ENCODE measurements around the gene TTBK1. TPM values are rescaled to one million over a fixed set of nuclear protein-coding genes. Genes with fewer than 3 reads are reported as not detected.
A peak's percentile ranks its signal among the peaks of the same experiment; 100 is the strongest.

The TTBK1 gene
- total RNA-seq, 1 donor from 2014 or later = not detected

DNA sequence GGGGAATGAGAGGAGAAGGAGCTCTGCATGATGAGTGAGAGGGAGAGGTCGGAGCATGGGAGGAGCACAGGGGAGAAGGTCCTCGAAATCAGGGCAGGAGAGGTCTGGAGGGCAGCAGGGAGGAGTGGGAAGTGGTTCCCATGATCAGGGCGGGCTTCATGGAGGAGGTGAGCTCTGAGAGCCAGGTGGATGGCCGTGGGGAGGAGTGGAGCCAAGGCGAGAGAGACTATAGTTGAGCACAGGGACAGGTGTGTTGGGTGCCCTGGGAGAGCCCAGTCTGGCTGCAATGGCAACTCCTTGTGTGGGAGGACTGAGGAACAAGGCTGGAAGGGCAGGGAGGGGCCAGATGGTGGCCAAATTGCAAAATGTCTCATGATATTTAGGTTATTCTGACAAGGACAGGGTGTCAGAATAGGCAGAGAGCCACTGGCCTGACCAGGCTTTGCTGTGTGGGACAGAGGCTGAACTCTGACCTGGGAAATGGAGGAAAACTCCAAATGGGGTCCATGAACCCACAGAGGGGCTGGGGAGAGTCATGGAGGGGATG, 21.4 kb downstream of the TTBK1 start:
- Histone ChIP-seq H3K4me1 (no peaks in the 10 kb centered on the region), H3K9me3 (no peaks in the 10 kb centered on the region), H3K27ac (no peak overlapping the region), H3K27me3 (peaks cover 4% of the 10 kb centered on the region), H3K36me3 (no peaks in the 10 kb centered on the region), H3K4me3 (no peak overlapping the region)
- intact Hi-C loops (cut with DNase I) = no loop called here
- TF ChIP-seq, protein P1, sequence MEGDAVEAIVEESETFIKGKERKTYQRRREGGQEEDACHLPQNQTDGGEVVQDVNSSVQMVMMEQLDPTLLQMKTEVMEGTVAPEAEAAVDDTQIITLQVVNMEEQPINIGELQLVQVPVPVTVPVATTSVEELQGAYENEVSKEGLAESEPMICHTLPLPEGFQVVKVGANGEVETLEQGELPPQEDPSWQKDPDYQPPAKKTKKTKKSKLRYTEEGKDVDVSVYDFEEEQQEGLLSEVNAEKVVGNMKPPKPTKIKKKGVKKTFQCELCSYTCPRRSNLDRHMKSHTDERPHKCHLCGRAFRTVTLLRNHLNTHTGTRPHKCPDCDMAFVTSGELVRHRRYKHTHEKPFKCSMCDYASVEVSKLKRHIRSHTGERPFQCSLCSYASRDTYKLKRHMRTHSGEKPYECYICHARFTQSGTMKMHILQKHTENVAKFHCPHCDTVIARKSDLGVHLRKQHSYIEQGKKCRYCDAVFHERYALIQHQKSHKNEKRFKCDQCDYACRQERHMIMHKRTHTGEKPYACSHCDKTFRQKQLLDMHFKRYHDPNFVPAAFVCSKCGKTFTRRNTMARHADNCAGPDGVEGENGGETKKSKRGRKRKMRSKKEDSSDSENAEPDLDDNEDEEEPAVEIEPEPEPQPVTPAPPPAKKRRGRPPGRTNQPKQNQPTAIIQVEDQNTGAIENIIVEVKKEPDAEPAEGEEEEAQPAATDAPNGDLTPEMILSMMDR (IDR thresholded peaks at IDR 0.05) = no peak
- DNase-seq (ENCODE audit: low spot score in 2 of 2) = no peak

DNA sequence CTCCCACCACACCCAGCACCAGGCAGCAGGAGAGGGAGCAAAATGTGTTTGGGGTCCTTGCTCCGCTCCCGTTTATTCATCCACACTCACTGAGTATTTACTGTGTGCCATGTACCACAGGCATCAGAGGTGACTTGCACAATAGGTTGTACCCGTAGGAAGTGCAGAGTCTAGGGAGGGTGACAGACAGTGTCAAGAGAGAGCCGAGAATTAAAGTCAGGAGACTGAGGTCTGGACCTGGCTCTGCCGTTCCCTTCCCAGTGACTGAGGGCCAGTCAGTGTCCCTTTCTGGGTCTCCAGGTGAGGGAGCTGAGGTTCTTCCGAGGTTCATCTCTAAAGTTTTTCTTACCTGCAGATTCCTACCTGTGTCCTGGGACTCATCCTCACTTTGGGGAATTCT, 22.3 kb downstream of the TTBK1 start:
- intact Hi-C loops (cut with DNase I) = no loop called here

DNA sequence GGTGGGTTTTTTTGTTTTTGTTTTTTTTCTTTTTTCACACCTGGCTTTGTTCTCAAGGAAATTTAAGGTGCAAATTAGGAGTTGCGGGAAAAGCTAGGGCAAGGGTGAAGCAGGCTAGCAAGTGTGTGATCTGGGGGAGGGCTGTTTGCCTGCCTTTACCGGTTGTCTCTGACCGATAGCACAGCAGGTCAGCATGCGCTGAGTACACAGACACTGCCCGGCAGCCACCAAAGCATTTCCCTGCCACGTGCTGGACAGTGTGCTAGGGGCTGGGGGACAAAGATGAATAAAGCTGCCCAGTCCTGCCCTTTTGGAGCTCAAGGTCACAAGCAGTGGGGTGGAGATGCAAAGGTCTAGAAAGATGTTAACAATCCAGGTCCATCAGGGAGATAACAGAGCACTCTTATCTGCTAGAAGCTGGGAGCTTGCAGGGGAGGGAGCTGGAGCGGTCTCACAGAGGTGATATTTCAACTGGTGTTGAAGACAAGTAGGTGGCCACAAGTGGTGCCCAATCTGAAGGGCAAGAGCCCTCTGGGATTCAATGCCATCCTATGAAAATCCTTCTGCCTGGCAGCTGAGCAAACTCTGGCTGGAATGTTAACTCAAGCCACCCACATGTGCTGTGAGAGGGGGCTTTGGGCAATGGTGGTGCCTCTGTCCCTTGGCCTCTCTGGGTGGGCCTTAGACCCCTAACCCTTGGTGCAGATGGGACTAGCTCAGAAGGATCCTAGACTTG, 24.5 kb downstream of the TTBK1 start:
- Histone ChIP-seq H3K27ac (no peak overlapping the region), H3K4me1 (no peaks in the 10 kb centered on the region), H3K36me3 (no peaks in the 10 kb centered on the region), H3K9me3 (no peaks in the 10 kb centered on the region), H3K4me3 (no peak overlapping the region), H3K27me3 (peaks cover 7% of the 10 kb centered on the region)
- TF ChIP-seq, protein P1 (IDR thresholded peaks at IDR 0.05) = no peak
- DNase-seq (ENCODE audit: low spot score in 2 of 2) = no peak
- intact Hi-C loops (cut with DNase I) = no loop called here

More for the DNA sequence above, 22.3 kb downstream of the TTBK1 start:
- H3K9me3 ChIP-seq = no peaks in the 10 kb centered on the region
- no peak overlapping the region for H3K27ac ChIP-seq
- H3K36me3 ChIP-seq = no peaks in the 10 kb centered on the region
- H3K4me1 ChIP-seq = no peaks in the 10 kb centered on the region
- H3K27me3 ChIP-seq = peaks cover 7% of the 10 kb centered on the region
- TF ChIP-seq, protein P1 (IDR thresholded peaks at IDR 0.05) = no peak
- no peak for DNase-seq (ENCODE audit: low spot score in 2 of 2)
- H3K4me3 ChIP-seq = no peak overlapping the region

DNA sequence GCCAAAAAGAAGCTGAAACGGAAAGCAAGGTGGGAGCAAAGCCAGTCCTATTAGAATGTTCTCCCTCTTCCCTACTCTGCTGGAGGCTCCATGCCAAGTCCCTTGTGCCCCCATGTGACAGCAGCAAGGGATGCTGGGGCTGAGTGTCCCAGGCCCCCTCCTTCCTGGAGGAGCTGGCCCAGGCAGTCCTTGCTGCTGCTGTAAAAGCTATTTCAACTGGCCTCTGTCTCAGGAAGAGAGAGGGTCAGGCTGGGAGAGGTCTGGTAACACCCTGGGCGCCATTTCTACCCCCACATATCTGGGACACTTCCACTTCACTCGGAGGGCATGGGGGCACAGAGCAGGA, 25.0 kb downstream of the TTBK1 start:
- Histone ChIP-seq H3K4me3 (no peak overlapping the region), H3K4me1 (no peaks in the 10 kb centered on the region), H3K27ac (no peak overlapping the region), H3K27me3 (peaks cover 7% of the 10 kb centered on the region), H3K36me3 (no peaks in the 10 kb centered on the region), H3K9me3 (no peaks in the 10 kb centered on the region)
- intact Hi-C loops (cut with DNase I) = no loop called here
- DNase-seq (ENCODE audit: low spot score in 2 of 2) = no peak
- TF ChIP-seq, protein P1 (IDR thresholded peaks at IDR 0.05) = no peak

DNA sequence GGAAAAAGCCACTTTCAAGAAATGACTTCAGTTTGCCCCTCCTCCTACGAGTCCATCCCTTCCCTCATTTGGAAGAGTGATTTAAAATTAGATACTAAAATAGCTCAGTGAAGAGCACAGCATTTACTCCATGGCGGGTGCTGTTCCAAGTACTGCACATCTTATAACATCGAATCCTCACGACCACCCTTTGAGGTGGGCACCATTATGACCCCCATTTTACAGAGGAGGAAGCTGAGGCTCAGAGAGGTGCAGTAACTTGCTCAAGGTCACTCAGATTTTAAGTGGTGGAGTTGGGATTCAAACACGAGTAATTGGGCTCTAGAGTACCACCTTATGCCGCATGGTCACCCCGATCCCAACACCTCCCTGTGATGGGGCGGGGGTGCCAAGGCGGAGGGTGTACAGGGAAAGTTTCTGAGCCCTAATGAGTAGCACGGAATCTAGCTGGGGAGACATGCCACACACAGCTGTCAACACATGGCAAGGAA, 25.5 kb downstream of the TTBK1 start:
- Histone ChIP-seq H3K4me3 (peak overlapping the region in 1 of 2 donors; percentile 60), H3K4me1 (no peaks in the 10 kb centered on the region), H3K9me3 (no peaks in the 10 kb centered on the region), H3K27ac (no peak overlapping the region), H3K27me3 (peaks cover 7% of the 10 kb centered on the region), H3K36me3 (no peaks in the 10 kb centered on the region)
- TF ChIP-seq, protein P1 (IDR thresholded peaks at IDR 0.05) = no peak
- no peak for DNase-seq (ENCODE audit: low spot score in 2 of 2)
- intact Hi-C loops (cut with DNase I) = no loop called here
